ENCODE data around the gene MSMO1.

Gene MSMO1

DNA sequence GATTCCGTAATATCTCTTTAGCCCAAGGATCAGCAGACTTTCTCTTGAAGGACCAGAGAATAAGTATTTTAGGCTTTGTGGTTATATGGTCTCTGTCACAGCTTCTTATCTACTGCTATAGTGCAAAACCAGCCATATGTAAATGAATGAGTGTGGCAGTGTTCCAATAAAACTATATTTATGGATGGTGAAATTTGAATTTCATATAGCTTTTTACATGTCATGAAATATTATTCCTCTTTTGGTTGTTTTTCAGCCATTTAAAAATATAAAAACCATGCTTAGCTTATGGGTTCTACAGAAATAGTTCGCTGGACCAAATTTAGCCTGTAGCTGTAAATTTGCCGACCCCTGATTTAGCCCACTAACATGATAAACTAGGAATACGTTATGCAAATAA, 18.0 kb upstream of the MSMO1 start:
- DNase-seq: no peak
- Histone ChIP-seq H3K4me3 (no peak overlapping the region), H3K9me3 (no peaks in the 10 kb centered on the region), H3K36me3 (peaks cover 10 to 21% (median 11%) of the 10 kb centered on the region in 3 donors), H3K27me3 (no peaks in the 10 kb centered on the region), H3K4me1 (no peaks in the 10 kb centered on the region), H3K27ac (no peak overlapping the region)
- intact Hi-C loops (cut with DNase I; ENCODE audit: low total_unique reads): no loop called here
- TF ChIP-seq, protein P1, sequence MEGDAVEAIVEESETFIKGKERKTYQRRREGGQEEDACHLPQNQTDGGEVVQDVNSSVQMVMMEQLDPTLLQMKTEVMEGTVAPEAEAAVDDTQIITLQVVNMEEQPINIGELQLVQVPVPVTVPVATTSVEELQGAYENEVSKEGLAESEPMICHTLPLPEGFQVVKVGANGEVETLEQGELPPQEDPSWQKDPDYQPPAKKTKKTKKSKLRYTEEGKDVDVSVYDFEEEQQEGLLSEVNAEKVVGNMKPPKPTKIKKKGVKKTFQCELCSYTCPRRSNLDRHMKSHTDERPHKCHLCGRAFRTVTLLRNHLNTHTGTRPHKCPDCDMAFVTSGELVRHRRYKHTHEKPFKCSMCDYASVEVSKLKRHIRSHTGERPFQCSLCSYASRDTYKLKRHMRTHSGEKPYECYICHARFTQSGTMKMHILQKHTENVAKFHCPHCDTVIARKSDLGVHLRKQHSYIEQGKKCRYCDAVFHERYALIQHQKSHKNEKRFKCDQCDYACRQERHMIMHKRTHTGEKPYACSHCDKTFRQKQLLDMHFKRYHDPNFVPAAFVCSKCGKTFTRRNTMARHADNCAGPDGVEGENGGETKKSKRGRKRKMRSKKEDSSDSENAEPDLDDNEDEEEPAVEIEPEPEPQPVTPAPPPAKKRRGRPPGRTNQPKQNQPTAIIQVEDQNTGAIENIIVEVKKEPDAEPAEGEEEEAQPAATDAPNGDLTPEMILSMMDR (IDR thresholded peaks at IDR 0.05): no peak

DNA sequence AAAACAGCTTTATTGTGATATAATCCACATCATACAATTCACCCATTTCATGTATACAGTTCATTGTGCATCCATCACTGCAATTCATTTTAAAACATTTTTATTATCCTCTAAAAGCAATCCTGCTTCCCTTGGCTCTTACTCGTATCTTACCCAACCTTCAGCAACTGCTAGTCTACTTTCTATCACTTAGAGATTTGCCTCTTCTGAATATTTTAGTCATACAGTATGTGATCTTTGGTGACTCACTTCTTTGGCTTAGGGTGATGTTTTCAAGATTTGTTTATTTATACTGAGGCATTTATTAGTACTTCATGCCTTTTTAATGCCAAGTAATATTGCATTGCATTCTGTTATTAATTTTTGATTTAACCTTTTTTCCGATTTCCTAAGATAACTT, 15.0 kb upstream of the MSMO1 start:
- no peak for DNase-seq
- Histone ChIP-seq H3K27ac (no peak overlapping the region), H3K4me3 (no peak overlapping the region), H3K36me3 (peaks cover 10 to 21% (median 11%) of the 10 kb centered on the region in 3 donors), H3K27me3 (no peaks in the 10 kb centered on the region), H3K9me3 (no peaks in the 10 kb centered on the region), H3K4me1 (no peaks in the 10 kb centered on the region)
- intact Hi-C loops (cut with DNase I; ENCODE audit: low total_unique reads): no loop called here
- TF ChIP-seq, protein P1 (IDR thresholded peaks at IDR 0.05): no peak

DNA sequence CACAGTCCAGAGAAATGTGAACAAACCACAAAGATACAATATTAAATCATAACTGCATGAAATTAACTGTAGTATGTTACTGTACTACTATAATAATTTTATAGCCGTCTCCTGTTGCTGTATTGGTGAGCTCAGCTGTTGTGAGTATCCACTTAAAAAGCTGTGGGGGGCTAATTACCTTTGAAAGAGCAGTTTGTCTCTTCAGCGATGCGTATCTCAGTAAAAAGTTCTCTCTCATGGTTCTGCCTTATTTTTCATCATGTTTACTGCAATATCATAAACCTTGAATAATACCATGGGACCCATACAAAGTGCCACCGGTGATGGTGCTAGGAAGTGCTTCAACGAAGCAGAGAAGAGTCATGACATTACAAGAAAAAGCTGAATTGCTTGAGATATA, 8.4 kb upstream of the MSMO1 start:
- Histone ChIP-seq H3K27me3 (no peaks in the 10 kb centered on the region), H3K4me1 (no peaks in the 10 kb centered on the region), H3K36me3 (peaks cover 0 to 2% (median 0%) of the 10 kb centered on the region in 3 donors), H3K9me3 (no peaks in the 10 kb centered on the region), H3K4me3 (no peak overlapping the region), H3K27ac (no peak overlapping the region)
- intact Hi-C loops (cut with DNase I; ENCODE audit: low total_unique reads): no loop called here
- TF ChIP-seq, protein P1 (IDR thresholded peaks at IDR 0.05): no peak
- no peak for DNase-seq

DNA sequence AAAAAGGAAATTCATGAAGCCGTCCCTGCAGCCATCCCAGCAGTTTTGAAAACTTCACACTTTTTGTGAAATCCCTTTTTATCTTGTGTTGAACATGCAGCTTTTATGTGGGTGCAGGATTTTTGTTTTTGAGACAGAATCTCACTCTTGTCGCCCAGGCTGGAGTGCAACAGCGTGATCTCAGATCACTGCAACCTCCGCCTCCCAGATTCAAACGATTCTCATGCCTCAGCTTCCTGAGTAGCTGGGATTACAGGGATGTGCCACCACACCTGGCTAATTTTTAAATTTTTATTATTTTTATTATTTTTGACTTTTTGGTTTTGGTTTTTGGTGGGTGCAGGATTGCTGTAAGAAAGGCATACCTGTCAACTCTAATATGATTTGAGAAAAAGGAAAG, 8.0 kb upstream of the MSMO1 start:
- Histone ChIP-seq H3K27ac (no peak overlapping the region), H3K36me3 (no peaks in the 10 kb centered on the region), H3K27me3 (no peaks in the 10 kb centered on the region), H3K4me1 (no peaks in the 10 kb centered on the region), H3K9me3 (no peaks in the 10 kb centered on the region), H3K4me3 (no peak overlapping the region)
- no peak for DNase-seq
- TF ChIP-seq, protein P1 (IDR thresholded peaks at IDR 0.05): no peak
- intact Hi-C loops (cut with DNase I; ENCODE audit: low total_unique reads): no loop called here

DNA sequence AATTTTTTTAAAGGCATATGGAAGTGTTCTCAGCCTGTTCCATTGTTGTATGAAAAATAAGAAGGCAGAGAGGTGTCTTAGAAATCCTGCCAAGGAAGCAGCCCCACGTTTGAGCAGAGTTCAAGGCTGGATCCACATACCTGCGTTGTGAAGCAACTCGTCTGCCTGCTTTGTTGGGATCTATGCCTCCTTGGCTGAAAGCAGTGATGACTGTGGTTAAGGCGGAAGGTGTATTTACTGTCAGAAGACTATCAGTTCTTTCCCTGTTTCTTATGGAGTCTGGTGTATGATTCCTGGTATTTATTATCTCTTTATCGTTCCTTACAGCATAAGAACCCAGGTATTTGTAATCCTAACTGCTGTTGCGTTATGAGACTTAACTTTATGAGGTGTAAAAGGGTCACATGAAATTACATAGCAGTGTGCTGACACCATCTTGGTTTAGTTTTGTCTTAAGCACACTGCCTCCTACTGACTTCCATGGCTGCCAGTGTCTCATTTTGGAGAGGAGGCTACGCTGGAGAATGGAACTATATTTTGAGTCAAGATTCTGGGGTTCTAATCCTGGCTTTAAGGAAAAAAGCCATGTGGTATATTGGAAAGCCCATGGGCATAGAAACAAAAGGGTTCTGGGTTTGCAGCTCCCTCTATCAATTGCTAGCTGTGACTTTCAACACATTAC, 3.1 kb upstream of the MSMO1 start:
- no peaks in the 10 kb centered on the region for H3K36me3 ChIP-seq
- no peaks in the 10 kb centered on the region for H3K9me3 ChIP-seq
- H3K27ac ChIP-seq: no peak overlapping the region
- DNase-seq: no peak
- no peaks in the 10 kb centered on the region for H3K27me3 ChIP-seq
- intact Hi-C loops (cut with DNase I; ENCODE audit: low total_unique reads): loop anchor here (10.0 kb wide), 2 partner anchors 50 to 190 kb away; partner anchors contain the start of gene CPE
- peaks cover 0 to 20% (median 6%) of the 10 kb centered on the region in 4 donors for H3K4me1 ChIP-seq
- TF ChIP-seq, protein P1 (IDR thresholded peaks at IDR 0.05): no peak
- no peak overlapping the region for H3K4me3 ChIP-seq
